ENCODE results near the gene KCNH6. TPM values are rescaled to one million over a fixed set of nuclear protein-coding genes. Genes with fewer than 3 reads are reported as not detected.

KCNH6 gene
- total RNA-seq, 1 donor from 2014 or later: 13.2 TPM

DNA sequence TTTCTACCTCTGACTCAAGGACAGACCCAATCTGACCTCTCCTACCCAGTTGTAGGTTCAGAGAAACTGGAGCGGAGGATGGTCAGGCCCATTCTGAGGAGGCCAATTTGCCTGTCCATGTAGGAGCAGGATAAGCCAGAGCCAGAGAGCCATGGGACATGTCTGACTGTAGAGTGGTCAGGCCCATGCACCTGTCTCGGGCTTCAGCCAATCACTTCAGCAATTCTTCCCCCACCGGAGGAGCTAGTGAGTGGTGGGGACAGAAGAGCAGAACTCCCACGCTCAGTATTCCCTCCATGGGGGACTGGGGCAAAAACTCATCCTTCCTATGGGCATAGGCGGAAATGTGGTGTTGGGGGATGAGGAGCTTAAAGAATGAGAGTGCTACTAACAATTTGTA, 41.4 kb downstream of the KCNH6 start:
- Mint-ChIP-seq H3K9me3 (ENCODE audit: low read depth) (no peaks in the 10 kb centered on the region), H3K27ac (no peak overlapping the region), H3K36me3 (ENCODE audit: insufficient read depth) (no peaks in the 10 kb centered on the region), H3K27me3 (no peaks in the 10 kb centered on the region), H3K4me3 (ENCODE audit: low read depth) (no peak overlapping the region), H3K4me1 (ENCODE audit: low read depth) (peaks cover 3% of the 10 kb centered on the region)
- TF ChIP-seq, protein P1, sequence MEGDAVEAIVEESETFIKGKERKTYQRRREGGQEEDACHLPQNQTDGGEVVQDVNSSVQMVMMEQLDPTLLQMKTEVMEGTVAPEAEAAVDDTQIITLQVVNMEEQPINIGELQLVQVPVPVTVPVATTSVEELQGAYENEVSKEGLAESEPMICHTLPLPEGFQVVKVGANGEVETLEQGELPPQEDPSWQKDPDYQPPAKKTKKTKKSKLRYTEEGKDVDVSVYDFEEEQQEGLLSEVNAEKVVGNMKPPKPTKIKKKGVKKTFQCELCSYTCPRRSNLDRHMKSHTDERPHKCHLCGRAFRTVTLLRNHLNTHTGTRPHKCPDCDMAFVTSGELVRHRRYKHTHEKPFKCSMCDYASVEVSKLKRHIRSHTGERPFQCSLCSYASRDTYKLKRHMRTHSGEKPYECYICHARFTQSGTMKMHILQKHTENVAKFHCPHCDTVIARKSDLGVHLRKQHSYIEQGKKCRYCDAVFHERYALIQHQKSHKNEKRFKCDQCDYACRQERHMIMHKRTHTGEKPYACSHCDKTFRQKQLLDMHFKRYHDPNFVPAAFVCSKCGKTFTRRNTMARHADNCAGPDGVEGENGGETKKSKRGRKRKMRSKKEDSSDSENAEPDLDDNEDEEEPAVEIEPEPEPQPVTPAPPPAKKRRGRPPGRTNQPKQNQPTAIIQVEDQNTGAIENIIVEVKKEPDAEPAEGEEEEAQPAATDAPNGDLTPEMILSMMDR (IDR thresholded peaks at IDR 0.05; ENCODE audit: unreplicated experiment): no peak
- DNase-seq (ENCODE audit: low spot score, unreplicated experiment): no peak

DNA sequence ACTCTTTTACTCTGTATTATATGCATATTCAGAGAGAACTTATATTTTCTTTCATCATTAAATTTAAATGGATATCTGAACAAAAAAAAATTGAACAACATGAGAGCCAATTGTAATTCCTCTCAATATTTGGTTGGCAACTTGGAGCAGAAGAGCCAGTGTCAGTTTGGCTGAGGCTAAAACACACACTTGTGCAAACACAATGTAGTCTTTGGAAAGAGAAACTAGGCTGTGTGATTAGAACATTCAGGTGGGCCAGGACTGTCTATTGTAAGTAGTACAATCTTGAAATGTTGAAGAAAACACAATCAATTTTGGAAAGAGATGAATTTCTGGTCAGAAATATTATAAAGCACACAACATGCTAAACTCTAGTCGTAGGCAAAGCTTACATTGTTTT, 44.1 kb downstream of the KCNH6 start:
- TF ChIP-seq, protein P1 (IDR thresholded peaks at IDR 0.05; ENCODE audit: unreplicated experiment): no peak
- Mint-ChIP-seq H3K9me3 (ENCODE audit: low read depth) (no peaks in the 10 kb centered on the region), H3K36me3 (ENCODE audit: insufficient read depth) (no peaks in the 10 kb centered on the region), H3K4me3 (ENCODE audit: low read depth) (no peak overlapping the region), H3K27ac (no peak overlapping the region), H3K27me3 (no peaks in the 10 kb centered on the region), H3K4me1 (ENCODE audit: low read depth) (no peaks in the 10 kb centered on the region)
- no peak for DNase-seq (ENCODE audit: low spot score, unreplicated experiment)

DNA sequence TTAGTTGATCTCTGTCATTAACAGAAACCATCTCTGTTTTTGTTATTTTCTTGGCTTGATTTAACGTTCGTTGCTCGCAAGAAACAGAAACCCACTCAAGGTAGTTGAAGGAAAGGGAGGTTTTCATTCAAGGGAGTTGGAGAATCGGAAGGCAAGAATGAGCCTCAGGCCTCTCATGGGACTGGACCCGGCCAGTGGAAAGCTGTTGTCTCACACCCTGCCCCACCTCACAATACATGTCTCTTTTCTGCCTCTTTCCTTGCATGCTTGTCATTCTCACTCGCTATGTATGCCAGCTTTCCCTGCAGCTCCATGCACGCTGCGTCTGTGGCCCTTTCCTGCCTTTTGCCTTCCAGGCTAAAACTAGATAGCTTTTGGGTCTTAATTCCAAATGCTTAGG, 45.4 kb downstream of the KCNH6 start:
- H3K27me3 Mint-ChIP-seq: no peaks in the 10 kb centered on the region
- no peak overlapping the region for H3K27ac Mint-ChIP-seq
- H3K4me3 Mint-ChIP-seq (ENCODE audit: low read depth): no peak overlapping the region
- no peak for DNase-seq (ENCODE audit: low spot score, unreplicated experiment)
- H3K9me3 Mint-ChIP-seq (ENCODE audit: low read depth): no peaks in the 10 kb centered on the region
- no peaks in the 10 kb centered on the region for H3K4me1 Mint-ChIP-seq (ENCODE audit: low read depth)
- H3K36me3 Mint-ChIP-seq (ENCODE audit: insufficient read depth): no peaks in the 10 kb centered on the region
- TF ChIP-seq, protein P1 (IDR thresholded peaks at IDR 0.05; ENCODE audit: unreplicated experiment): no peak

DNA sequence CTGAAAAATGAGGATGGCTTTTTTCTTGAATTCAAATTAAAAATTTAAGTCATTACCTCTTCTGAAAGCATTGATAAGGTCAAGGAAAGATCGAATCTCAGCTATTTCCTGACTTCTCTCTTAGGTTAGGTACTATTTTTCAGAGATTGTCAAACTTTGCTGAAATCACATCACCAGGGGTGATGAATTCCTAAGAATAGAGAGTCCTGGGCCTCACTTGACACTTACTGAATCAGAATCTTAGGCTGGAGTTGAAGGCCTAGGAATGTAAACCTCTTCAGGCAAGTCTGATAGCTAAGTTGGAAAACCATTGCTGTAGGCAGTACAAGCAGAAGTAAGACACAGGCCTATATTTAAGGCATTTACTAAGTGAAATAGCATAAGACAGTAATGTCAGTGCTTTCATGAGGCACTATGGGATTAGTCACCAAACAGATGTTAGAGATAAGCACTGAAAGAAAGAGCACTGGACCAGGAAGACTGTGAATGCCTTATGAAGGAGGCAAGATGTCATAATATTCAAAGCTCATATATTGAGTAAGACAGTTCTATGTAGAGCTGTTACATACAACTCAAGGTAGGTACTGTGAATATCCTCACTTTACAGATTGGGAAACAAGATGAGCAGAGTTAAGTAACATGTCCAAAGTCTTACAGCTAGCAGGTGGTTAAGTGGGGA, 48.6 kb downstream of the KCNH6 start:
- H3K36me3 Mint-ChIP-seq (ENCODE audit: insufficient read depth): peaks cover 2% of the 10 kb centered on the region
- H3K4me1 Mint-ChIP-seq (ENCODE audit: low read depth): no peaks in the 10 kb centered on the region
- no peaks in the 10 kb centered on the region for H3K27me3 Mint-ChIP-seq
- H3K4me3 Mint-ChIP-seq (ENCODE audit: low read depth): no peak overlapping the region
- no peak for DNase-seq (ENCODE audit: low spot score, unreplicated experiment)
- no peaks in the 10 kb centered on the region for H3K9me3 Mint-ChIP-seq (ENCODE audit: low read depth)
- H3K27ac Mint-ChIP-seq: no peak overlapping the region
- TF ChIP-seq, protein P1 (IDR thresholded peaks at IDR 0.05; ENCODE audit: unreplicated experiment): no peak

DNA sequence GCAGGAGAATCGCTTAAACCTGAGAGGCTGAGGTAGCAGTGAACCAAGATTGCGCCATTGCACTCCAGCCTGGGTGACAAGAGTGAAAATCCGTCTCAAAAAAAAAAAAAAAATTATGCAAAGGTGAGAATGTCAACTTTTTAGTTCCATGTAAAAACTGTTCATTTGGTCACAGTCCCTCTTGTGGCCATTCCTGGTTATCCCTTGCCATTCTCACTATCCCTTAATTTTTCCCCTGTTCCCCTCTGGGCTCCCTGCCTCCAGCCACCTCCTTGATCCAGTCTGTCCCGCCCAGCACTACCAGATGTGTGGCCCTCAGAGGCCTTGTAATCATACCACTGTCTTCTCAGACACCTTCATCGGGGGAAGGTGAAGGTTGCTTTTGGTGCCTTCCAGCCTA, 50.5 kb downstream of the KCNH6 start:
- DNase-seq (ENCODE audit: low spot score, unreplicated experiment): no peak
- H3K36me3 Mint-ChIP-seq (ENCODE audit: insufficient read depth): peaks cover 2% of the 10 kb centered on the region
- H3K27me3 Mint-ChIP-seq: no peaks in the 10 kb centered on the region
- H3K27ac Mint-ChIP-seq: no peak overlapping the region
- no peak overlapping the region for H3K4me3 Mint-ChIP-seq (ENCODE audit: low read depth)
- TF ChIP-seq, protein P1 (IDR thresholded peaks at IDR 0.05; ENCODE audit: unreplicated experiment): peak; percentile 54
- peaks cover 6% of the 10 kb centered on the region for H3K4me1 Mint-ChIP-seq (ENCODE audit: low read depth)
- no peaks in the 10 kb centered on the region for H3K9me3 Mint-ChIP-seq (ENCODE audit: low read depth)
